ENCODE results near the gene ADCY9.

Gene ADCY9

DNA sequence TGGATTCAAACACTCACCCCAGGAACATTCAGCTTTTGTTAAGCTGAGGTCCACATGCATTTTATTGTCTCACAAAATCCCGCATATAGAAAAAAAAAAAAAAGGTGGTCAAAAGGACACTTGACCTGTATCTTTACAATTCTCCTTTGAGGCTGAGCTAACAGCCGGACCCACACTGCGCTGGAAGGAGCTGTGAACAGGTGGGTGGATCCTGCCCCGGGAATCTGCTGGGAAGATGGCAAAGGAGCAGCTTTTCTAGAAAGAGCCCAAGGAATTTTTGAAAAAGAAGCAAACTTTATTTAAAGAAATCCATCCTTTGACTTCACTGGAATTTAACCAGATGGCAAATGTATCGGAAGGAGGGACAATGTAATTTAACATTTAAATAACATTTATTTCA lies 108.1 kb downstream of the ADCY9 start:
- TF ChIP-seq, protein P1, sequence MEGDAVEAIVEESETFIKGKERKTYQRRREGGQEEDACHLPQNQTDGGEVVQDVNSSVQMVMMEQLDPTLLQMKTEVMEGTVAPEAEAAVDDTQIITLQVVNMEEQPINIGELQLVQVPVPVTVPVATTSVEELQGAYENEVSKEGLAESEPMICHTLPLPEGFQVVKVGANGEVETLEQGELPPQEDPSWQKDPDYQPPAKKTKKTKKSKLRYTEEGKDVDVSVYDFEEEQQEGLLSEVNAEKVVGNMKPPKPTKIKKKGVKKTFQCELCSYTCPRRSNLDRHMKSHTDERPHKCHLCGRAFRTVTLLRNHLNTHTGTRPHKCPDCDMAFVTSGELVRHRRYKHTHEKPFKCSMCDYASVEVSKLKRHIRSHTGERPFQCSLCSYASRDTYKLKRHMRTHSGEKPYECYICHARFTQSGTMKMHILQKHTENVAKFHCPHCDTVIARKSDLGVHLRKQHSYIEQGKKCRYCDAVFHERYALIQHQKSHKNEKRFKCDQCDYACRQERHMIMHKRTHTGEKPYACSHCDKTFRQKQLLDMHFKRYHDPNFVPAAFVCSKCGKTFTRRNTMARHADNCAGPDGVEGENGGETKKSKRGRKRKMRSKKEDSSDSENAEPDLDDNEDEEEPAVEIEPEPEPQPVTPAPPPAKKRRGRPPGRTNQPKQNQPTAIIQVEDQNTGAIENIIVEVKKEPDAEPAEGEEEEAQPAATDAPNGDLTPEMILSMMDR (IDR thresholded peaks at IDR 0.05; ENCODE audit: low read depth, low read length): no peak
- DNase-seq (ENCODE audit: low read depth in 2 of 2): no peak
- no peak overlapping the region for H3K4me3 ChIP-seq (replicated peaks in 1 of 2; ENCODE audit: low read depth in 2 of 2, low read length in 2 of 2)

DNA sequence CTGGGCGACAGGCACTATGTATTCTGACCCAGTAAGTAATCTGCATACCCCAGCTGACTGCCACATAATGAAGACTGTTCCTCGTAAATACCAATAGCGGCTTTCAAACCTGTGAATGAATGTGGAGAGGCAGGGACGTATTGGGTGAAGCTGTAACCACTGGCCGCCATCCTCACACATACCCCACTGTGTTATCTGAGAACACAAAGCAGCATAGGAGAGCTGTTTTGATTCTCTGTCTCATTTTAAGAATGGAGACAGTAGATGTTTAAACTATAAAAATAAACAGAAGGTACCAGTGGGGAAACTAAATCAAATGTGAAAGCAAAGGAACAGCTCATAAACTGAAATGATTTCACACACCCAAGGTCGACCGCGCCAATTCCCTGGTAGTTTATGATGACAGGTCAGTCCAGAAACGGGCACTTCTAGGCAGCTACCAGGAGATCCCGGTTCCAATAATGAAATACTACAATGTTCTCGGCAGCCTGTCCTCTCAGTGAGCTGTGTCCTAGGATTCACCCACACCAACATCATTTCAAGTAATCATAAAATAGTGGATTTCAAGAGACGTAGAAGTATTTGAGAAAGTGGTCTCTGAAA lies 109.7 kb downstream of the ADCY9 start:
- no peak overlapping the region for H3K4me3 ChIP-seq (replicated peaks in 1 of 2; ENCODE audit: low read depth in 2 of 2, low read length in 2 of 2)
- TF ChIP-seq, protein P1 (IDR thresholded peaks at IDR 0.05; ENCODE audit: low read depth, low read length): no peak
- no peak for DNase-seq (ENCODE audit: low read depth in 2 of 2)

DNA sequence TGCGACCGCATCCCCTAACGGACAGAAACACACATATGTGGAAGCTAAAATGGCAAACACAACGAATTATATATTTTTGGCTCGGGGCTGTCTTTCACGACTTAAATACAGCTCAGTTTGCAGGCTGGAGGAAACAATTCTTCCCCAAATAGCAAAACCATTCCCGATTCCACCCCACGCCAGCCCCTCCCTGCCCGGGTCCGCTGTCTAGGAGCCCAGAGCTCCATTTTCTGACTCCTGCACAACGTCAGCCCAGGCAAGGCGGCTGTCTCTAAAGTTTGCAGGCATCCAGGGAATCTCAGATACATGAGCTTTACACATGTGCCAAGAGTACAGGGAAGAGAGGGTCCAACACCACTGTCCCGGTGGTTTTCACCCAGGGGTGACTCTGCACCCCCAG lies 110.5 kb downstream of the ADCY9 start:
- TF ChIP-seq, protein P1 (IDR thresholded peaks at IDR 0.05; ENCODE audit: low read depth, low read length): no peak
- no peak for DNase-seq (ENCODE audit: low read depth in 2 of 2)
- H3K4me3 ChIP-seq (replicated peaks in 1 of 2; ENCODE audit: low read depth in 2 of 2, low read length in 2 of 2): no peak overlapping the region

DNA sequence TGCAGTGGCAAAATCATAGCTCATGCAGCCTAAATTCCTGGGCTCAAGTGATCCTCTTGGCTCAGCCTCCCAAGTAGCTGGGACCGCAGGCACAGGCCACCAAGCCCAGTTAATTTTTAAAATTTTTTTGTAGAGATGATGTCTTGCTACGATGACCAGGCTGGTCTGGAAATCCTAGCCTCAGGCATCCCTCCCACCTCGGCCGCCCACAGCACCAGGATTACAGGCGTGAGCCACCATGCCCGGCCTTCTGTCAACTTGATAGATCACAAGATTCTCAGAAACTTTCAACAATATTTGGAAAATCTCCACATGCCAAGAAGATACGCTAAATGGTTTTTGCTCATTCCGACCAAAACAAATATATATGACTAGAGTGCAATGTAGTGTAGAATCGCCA lies 111.0 kb downstream of the ADCY9 start:
- TF ChIP-seq, protein P1 (IDR thresholded peaks at IDR 0.05; ENCODE audit: low read depth, low read length): no peak
- no peak for DNase-seq (ENCODE audit: low read depth in 2 of 2)
- no peak overlapping the region for H3K4me3 ChIP-seq (replicated peaks in 1 of 2; ENCODE audit: low read depth in 2 of 2, low read length in 2 of 2)

DNA sequence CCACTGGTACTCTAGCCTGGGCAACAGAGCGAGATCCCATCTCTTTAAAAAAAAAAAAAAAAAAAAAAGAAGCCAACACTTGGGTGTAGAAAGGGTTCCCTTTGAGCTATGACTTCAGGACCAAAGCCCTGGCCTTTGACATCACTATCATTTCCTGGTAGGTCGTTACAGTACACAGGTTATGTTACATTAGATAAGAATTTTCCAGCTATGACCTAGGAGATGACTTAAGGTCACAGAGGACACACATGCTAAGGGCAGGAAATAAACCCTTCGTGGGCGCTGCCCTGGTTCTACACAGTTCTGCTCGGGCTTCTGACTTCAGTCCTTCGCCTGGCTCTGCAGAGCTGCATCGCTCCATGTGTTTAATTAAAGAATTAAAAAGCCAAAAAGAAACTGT lies 112.0 kb downstream of the ADCY9 start:
- H3K4me3 ChIP-seq (replicated peaks in 1 of 2; ENCODE audit: low read depth in 2 of 2, low read length in 2 of 2): no peak overlapping the region
- DNase-seq (ENCODE audit: low read depth in 2 of 2): no peak
- TF ChIP-seq, protein P1 (IDR thresholded peaks at IDR 0.05; ENCODE audit: low read depth, low read length): no peak

DNA sequence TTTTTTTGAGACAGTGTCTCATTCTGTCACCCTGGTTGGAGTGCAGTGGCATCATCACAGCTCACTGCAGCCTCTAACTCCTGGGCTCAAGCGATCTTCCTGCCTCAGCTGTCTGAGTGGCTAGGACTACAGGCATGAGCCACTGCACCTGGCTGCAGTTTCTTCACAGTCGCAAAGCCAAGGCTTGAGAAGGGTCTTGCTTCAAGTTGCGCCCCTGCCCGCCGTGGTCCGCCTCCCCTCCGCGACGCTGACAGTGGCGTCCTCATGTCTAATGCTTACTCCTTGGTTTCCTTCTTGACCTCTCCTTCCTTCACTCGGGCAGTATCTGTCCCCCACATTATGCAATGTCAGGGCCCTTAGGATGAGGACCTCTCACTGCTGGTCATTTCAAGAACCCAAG lies 112.7 kb downstream of the ADCY9 start:
- H3K4me3 ChIP-seq (replicated peaks in 1 of 2; ENCODE audit: low read depth in 2 of 2, low read length in 2 of 2): no peak overlapping the region
- TF ChIP-seq, protein P1 (IDR thresholded peaks at IDR 0.05; ENCODE audit: low read depth, low read length): no peak
- DNase-seq (ENCODE audit: low read depth in 2 of 2): no peak

DNA sequence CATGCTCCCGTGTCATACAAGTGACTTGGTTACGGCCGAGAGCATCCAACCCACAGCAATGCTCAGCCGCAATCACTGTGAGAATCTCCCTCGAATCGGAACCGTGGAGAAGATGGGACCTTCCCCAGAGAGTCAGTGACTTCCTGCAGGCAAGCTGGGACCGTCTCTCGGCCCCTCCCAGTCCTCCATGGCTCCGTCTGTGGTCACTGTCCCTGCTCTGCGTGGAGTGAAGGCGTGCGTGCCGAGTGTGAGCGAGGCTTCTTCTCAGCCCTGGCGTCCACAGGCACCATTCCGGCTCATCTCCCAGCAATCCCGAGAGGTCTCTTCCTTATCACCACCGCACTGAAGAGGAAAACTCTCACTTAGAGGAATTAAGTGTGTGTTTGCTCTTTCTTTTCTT lies 113.1 kb downstream of the ADCY9 start:
- no peak for DNase-seq (ENCODE audit: low read depth in 2 of 2)
- no peak overlapping the region for H3K4me3 ChIP-seq (replicated peaks in 1 of 2; ENCODE audit: low read depth in 2 of 2, low read length in 2 of 2)
- TF ChIP-seq, protein P1 (IDR thresholded peaks at IDR 0.05; ENCODE audit: low read depth, low read length): no peak
